Activated effector memory CD4-positive, alpha-beta T cell treated with anti-CD3 and anti-CD28 coated beads, Interleukin-2, amount 50 U/mL, for 16 hours (primary cell): ENCODE results near the gene RALGPS1.

ENCODE experiments used
- DNase-seq: peaks from one replicate; pipeline ENCODE4 v3.0.0-alpha.2; 2020

Gene RALGPS1

GRCh38 chr9:127029548-127029947 is 115.0 kb downstream of the RALGPS1 start:
- no peak for DNase-seq

GRCh38 chr9:127030814-127031740 is 116.5 kb downstream of the RALGPS1 start:
- DNase-seq: no peak

GRCh38 chr9:127032256-127032655 is 117.7 kb downstream of the RALGPS1 start:
- no peak for DNase-seq

- DNase-seq: no peak
Observed at GRCh38 chr9:127033061-127033460, 118.5 kb downstream of the RALGPS1 start.

GRCh38 chr9:127033789-127034188 is 119.2 kb downstream of the RALGPS1 start:
- DNase-seq: no peak

- DNase-seq: no peak
Observed at GRCh38 chr9:127034691-127035090, 120.1 kb downstream of the RALGPS1 start.

- DNase-seq: no peak
Observed at GRCh38 chr9:127035423-127035822, 120.8 kb downstream of the RALGPS1 start.

GRCh38 chr9:127035948-127036347 is 121.4 kb downstream of the RALGPS1 start:
- no peak for DNase-seq

GRCh38 chr9:127036437-127036836 is 121.9 kb downstream of the RALGPS1 start:
- no peak for DNase-seq

GRCh38 chr9:127038531-127038930 is 123.9 kb downstream of the RALGPS1 start:
- DNase-seq: no peak

GRCh38 chr9:127039492-127039891 is 124.9 kb downstream of the RALGPS1 start:
- DNase-seq: no peak

GRCh38 chr9:127045148-127045547 is 130.6 kb downstream of the RALGPS1 start:
- DNase-seq: no peak

- no peak for DNase-seq
Observed at GRCh38 chr9:127047971-127048370, 133.4 kb downstream of the RALGPS1 start.

GRCh38 chr9:127049044-127049443 is 134.5 kb downstream of the RALGPS1 start:
- DNase-seq: no peak

- DNase-seq: no peak
Observed at GRCh38 chr9:127049581-127049980, 135.0 kb downstream of the RALGPS1 start.

- DNase-seq: no peak
Observed at GRCh38 chr9:127050152-127050551, 135.6 kb downstream of the RALGPS1 start.

GRCh38 chr9:127050591-127051001 is 136.0 kb downstream of the RALGPS1 start:
- no peak for DNase-seq

- DNase-seq: no peak
Observed at GRCh38 chr9:127051881-127052595, 137.5 kb downstream of the RALGPS1 start.

GRCh38 chr9:127053057-127053821 is 138.7 kb downstream of the RALGPS1 start:
- no peak for DNase-seq

- DNase-seq: no peak
Observed at GRCh38 chr9:127053960-127054359, 139.4 kb downstream of the RALGPS1 start.

- DNase-seq: no peak
Observed at GRCh38 chr9:127055745-127056402, 141.3 kb downstream of the RALGPS1 start.

GRCh38 chr9:127056446-127056845 is 141.9 kb downstream of the RALGPS1 start:
- no peak for DNase-seq
